Fibroblast of skin of back (primary cell): ENCODE data around the gene CDC5L.

ENCODE experiments used
- DNase-seq: peaks from one replicate; pipeline ENCODE4 v3.0.0-alpha.2; 2013

The CDC5L gene

GRCh38 chr6:44476849-44477248 is 89.3 kb downstream of the CDC5L start:
- no peak for DNase-seq

GRCh38 chr6:44477293-44477894 is 89.9 kb downstream of the CDC5L start:
- DNase-seq = no peak

- no peak for DNase-seq
Measured at GRCh38 chr6:44478158-44478557, 90.7 kb downstream of the CDC5L start.

- DNase-seq = no peak
Measured at GRCh38 chr6:44478591-44479254, 91.2 kb downstream of the CDC5L start.

- peak; percentile 35 for DNase-seq
Measured at GRCh38 chr6:44480097-44480541, 92.6 kb downstream of the CDC5L start.

- DNase-seq = no peak
Measured at GRCh38 chr6:44481056-44481455, 93.5 kb downstream of the CDC5L start.

- DNase-seq = no peak
Measured at GRCh38 chr6:44481760-44482159, 94.3 kb downstream of the CDC5L start.

GRCh38 chr6:44485601-44486401 is 98.3 kb downstream of the CDC5L start:
- DNase-seq = peak; percentile 69

GRCh38 chr6:44487002-44487401 is 99.5 kb downstream of the CDC5L start:
- DNase-seq = no peak

GRCh38 chr6:44487586-44487985 is 100.1 kb downstream of the CDC5L start:
- DNase-seq = peak; percentile 22

- peak; percentile 97 for DNase-seq
Measured at GRCh38 chr6:44489910-44490604, 102.6 kb downstream of the CDC5L start.

- DNase-seq = no peak
Measured at GRCh38 chr6:44493132-44493531, 105.6 kb downstream of the CDC5L start.

GRCh38 chr6:44493593-44493992 is 106.1 kb downstream of the CDC5L start:
- DNase-seq = no peak

GRCh38 chr6:44494011-44494501 is 106.5 kb downstream of the CDC5L start:
- peak; percentile 91 for DNase-seq

- DNase-seq = no peak
Measured at GRCh38 chr6:44495036-44495901, 107.8 kb downstream of the CDC5L start.

- DNase-seq = no peak
Measured at GRCh38 chr6:44496665-44497369, 109.3 kb downstream of the CDC5L start.

GRCh38 chr6:44497807-44498206 is 110.3 kb downstream of the CDC5L start:
- DNase-seq = no peak

- no peak for DNase-seq
Measured at GRCh38 chr6:44498436-44498835, 110.9 kb downstream of the CDC5L start.

GRCh38 chr6:44499609-44500008 is 112.1 kb downstream of the CDC5L start:
- DNase-seq = no peak
